Midbrain (tissue), 1 donor: ENCODE data around the gene ZNF770.
"Not testable (repeated sequence)": the region's sequence is repeated elsewhere in the genome, so short reads cannot be mapped to it uniquely, and the experiment has no call there.

Experiments used
- DNase-seq: peaks from one replicate; lab custom pipeline; 2025; lab: John Stamatoyannopoulos, UW

The ZNF770 gene

DNA sequence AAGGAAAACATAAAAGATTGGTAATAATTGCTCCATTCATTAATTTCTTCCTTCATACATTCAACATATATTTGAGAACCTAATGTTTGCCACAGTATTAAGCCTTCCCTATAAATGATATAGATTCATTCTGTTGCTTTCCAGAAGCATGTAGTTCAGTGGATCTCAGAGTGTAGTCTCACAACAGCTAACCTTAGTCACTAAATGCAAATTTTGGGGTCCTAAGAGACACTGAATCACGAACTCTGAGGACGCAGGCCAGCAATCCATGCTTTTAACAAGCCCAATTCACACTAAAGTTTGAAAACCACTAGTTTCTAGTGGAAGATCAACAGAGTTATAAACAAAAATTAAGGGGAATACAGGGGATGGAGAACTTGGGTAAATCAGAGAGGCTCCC, 11.3 kb downstream of the ZNF770 start:
- DNase-seq = no peak

DNA sequence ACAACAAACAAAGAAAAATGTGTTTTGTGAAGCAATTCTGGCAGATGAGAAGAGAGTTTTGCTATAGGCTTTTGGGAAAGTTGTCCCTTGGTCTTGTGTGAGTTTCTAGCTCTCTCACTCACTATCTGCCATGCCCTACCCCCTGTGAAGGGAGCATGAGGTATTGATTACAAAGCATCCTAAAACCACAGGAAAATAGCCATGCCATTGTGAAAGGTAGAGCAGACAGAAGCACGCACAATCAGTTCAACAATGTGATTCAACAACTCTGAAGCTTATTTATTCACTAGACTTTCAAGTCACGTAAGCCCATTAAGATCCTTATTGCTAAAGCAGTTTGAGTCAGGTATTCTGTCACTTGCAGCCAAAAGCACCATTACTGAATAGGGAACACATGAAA, 12.0 kb downstream of the ZNF770 start:
- no peak for DNase-seq

DNA sequence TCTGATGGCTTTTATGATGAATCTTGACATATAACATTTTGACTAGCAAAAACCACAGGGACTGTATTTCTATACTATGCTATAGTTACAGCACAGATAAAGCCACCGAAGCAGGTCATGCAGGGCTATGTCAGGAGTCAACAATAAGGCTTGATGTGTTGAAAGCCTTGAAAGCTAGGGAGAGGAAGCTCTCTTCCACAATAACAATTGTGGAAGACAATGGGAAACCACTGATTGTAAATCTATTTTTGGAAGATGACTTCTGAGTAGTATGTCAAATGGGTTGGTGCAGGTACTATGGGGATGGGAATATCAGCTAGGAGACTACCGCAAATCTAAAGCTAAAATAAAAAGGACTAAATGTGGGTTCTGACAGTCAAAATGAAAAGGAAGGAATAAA, 14.6 kb downstream of the ZNF770 start:
- no peak for DNase-seq

DNA sequence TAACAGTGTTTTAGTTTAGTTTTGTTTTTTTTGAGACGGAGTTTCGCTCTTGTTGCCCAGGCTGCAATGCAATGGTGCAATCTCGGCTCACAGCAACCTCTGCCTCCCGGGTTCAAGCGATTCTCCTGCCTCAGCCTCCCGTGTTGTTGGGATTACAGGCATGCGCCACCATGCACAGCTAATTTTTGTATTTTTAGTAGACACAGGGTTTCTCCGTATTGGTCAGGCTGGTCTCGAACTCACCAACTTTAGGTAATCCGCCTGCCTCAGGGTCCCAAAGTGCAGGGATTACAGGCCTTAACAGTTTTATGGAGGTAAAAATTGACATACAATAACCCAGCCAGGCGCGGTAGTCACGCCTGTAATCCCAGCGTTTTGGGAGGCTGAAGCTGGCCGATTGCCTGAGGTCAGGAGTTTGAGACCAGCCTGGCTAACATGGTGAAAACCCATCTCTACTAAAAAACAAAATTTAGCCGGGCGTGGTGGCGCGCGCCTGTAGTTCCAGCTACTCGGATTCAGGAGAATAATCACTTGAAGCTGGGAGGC, 17.9 kb downstream of the ZNF770 start:
- DNase-seq = not testable (repeated sequence)

DNA sequence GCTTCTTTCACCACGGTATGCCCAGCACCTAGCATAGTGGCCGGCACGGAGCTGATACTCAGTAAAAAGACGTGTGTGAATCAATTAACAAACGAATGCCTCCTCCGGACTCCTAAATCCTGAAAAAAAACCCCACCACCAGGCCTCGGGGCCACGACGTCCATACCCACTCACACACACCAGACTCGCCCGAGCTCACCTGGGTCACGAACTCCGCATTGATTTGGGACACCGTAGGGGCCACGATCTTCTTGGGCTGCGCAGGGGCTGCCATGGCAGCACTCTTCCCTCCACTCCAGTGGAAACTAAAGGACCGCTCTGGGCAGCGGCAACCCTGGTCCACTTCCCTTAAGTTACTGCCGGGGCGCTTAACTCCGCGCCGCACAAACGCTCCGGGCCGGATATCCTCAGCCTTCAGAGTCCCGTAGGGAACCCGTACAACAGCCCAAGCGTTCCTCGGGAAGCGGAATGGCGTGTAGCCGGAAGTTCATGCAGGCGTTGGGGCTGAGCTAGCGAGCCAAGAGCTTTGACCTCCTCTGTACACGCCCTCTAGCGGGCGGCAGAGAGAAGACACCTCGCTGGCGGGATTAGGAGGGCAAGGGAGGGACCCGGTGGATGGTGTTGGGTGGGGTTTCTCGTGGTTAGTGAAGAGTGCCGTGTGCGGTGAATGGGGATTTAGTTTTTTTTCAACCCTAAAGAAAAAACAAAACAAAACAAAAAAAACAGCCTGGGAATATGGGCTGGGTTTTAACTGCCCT, 18.6 kb downstream of the ZNF770 start, which contains the start of gene AQR:
TSS of gene AQR (minus strand) at position 403 of the 758 bp plus-strand sequence. CDS start at position 274, 129 bp downstream.
- peak; percentile 98 for DNase-seq

DNA sequence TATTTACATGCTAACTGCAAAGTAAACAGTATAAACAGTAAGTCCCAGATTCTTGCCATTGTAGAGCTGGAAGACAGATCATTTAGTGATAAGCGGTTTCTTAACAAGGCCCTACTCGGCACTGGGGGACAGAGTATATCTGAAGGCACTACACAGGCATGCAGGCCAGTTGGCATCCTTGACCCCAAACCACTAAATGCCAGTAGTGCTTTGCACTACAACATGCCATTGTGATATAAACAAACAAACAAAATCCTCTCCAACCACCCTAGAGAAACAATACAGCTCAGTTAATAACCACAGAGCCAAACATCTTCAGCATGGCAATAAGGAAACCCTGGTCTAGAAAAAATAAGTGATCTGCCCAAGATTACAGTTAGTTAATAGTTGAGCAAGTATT, 23.8 kb downstream of the ZNF770 start:
- DNase-seq = no peak

DNA sequence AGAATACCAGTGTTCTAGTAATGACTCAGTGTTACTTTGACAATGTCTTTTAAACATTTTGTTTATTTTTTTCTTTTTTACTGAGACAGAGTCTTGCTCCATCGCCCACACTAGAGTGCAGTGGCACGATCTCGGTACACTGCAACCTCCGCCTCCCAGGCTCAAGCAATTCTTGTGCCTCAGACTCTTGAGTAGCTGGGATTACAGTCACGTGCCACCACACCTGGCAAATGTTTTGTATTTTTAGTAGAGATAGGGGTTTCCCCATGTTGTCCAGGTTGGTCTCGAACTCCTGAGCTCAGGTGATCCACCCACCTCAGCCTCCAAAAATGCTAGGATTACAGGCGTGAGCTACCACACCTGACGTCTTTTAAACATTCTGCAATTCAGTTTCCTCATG, 34.2 kb downstream of the ZNF770 start:
- DNase-seq = no peak

DNA sequence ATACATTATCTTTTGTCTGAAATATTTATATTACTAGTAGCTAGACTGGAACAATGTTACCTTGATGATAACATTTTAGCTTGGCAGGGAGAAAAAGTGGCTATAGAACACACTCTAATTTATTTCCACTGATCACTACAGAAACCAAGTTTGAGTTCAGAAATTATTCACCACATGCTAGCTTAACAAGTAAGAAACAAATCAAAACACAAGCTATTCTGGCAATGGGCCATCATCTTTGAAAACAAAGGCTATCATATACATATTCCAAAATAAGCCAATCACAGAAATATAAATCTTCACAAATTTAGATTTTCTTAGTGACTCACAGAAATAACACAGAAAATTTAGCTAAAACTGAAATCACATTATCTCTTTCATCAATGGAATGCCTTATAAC, 35.6 kb downstream of the ZNF770 start:
- DNase-seq = no peak

DNA sequence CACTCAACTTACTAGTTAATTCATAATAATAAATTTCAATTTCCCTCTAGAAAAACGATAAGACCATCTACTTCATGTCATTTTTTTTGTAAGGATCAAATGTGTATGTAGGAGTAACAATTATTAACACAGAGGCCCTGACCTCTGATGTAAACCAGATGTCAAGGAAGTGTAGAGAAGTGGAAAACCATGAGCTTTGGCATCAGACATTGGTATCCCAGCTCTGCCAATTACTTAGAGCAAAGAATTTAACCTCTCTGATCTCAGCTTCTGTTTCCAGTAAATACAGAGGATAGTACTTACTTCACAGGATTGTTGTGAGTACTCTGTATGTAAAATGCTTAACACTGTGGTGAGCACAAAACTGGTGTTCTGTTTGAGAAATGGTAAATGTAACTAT, 36.1 kb downstream of the ZNF770 start:
- DNase-seq = no peak

DNA sequence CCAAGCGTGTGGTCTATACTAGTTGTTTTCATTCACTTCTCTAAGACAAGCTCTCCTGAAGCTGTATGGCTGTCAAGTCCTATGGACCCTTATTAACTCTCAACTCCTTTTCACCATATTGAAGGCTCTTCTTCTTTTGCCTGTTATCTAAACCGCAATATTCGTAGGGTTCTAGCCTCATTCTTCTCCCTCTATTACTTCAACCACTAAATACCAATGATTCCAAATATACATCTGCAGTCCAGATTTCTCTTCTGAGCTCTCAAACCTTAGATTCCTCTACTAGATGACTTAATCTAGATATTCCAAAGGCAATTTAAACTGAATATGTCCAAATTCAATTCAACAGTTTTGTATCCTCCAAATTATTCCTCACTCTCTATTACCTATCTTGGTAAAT, 43.2 kb downstream of the ZNF770 start:
- no peak for DNase-seq

DNA sequence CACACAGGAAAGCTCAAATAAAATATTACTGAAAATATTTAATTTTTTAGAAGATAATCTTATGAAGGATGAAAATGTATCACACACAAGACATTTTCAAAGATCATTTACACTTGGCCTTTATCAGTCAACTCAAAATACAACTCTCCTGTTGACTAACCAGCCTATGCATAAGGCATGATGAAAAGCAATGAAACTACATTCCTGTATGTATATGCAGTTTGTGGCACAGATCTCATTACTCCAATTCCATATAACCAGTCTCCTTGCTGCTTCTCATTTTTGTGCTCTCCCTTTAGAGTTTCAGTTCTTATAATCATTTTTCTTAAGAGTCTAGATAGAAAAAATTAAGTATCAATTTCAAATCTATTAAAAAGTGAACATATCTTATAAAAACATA, 44.4 kb downstream of the ZNF770 start:
- no peak for DNase-seq

DNA sequence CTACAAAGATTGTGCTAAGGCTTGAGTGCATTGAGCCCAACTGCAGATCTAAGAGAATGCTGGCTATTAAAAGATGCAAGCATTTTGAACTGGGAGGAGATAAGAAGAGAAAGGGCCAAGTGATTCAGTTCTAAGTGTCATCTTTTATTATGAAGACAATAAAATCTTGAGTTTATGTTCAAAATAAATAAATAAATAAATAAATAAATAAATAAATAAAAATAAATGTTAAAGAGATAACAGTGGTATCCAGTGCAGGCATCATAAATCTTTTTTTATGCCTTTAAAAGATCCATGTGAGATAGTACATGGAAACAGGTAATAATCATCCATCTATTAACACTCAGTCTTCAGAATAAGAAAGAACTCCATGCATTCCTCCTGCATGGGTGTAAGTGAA, 44.8 kb downstream of the ZNF770 start:
- DNase-seq = not testable (repeated sequence)

DNA sequence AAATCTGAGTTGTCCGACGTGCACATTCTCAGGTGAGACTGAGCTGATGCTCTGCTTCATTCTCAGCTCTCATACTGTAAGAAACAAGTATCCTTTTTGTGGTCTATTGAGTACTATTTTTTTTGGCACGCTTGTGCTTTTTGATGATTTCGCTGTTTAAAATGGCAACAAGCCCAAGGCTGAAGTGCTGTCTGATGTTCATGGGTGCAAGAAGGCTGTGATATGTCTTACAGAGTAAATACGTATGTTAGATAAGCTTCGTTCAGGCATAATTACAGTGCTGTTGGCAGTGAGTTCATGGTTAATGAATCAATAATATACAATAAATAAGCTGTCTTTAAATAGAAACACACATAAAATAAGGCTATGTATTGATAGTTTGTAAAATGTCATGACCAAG, 45.7 kb downstream of the ZNF770 start:
- DNase-seq = no peak

DNA sequence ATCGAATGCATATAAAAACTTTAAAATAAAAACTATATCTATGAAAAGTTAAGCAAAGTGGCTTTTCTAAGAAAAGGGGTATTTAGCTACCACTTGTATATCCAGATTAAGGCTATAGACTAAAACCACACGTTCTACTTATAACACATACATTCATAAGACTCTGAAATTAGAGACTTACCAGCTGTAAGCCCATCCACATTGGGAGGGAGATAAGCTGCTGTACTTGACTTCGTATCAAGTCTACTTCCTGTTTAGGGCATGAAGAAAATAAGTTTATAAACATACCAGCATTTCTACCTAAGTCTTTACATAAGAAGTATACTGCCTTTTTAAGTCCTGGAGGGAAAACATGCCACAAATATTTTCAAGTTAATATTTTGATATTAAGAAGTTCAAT, 46.3 kb downstream of the ZNF770 start:
- DNase-seq = no peak

DNA sequence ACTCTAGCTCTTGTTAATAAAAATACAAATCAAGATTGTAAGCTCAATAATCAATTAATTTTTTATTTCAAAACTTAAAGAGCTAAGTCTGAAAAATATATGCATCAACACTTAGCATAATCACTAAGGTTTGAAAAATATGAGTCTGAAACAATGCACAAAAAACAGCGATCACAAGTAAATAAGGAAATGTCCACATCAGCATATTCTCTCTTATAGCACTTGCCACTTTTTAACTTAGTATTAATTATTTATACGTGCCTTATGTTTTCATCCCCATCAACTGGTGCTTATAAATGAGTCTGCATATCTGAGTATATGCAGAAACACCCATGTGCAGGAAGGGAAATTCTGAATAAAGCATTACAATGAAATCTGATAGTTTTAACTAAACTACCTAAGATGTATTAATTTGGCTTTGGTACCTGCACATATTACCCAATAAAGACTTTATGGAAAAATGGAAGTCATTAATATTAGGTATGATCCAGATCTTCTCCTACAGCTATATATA, 46.8 kb downstream of the ZNF770 start:
- no peak for DNase-seq

DNA sequence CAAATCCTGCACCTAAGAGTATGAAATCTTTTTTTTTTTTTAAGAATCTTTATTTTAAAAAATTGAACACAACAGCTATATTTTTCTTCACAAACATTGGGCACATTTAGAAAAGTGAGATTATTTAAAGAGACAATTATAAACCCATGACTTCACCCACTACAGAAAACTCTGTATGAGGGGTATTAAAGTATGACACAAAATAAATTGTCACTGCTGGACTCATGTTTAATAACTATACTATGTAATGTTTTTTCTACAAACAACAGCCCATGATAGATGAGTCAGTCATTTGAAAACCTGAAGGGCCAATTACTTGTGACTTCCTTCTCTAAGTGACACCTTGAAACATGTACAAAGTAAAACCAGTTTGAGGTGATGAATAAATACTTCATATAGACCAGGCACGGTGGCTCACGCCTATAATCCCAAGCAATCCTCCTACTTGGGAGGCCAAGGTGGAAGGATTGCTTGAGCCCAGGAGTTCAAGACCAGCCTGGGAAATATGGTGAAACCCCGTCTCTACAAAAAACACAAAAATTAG, 54.6 kb downstream of the ZNF770 start:
- DNase-seq = no peak

DNA sequence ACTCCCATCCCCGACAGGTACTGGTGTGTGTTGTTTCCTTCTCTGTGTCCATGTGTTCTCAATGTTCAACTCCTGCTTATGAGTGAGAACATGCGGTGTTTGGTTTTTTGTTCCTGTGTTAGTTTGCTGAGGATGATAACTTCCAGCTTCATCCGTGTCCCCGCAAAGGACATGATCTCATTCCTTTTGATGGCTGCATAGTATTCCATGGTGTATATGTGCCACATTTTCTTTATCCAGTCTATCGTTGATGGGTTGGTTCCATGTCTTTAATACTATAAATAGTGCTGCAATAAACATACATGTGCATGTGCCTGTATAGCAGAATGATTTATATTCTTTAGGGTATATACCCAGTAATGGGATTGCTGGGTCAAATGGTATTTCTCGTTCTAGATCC, 59.7 kb downstream of the ZNF770 start:
- not testable (repeated sequence) for DNase-seq
